HG03097 (cell line): ENCODE measurements around the gene NME7.
"Not testable (repeated sequence)": the region's sequence is repeated elsewhere in the genome, so short reads cannot be mapped to it uniquely, and the experiment has no call there.

ENCODE experiments used
- ATAC-seq: cut with Tn5 transposase; IDR thresholded peaks from one replicate; pipeline ENCODE4 v1.9.1; 2021; ENCODE audit not compliant: unreplicated experiment, low FRiP score

NME7 gene

DNA sequence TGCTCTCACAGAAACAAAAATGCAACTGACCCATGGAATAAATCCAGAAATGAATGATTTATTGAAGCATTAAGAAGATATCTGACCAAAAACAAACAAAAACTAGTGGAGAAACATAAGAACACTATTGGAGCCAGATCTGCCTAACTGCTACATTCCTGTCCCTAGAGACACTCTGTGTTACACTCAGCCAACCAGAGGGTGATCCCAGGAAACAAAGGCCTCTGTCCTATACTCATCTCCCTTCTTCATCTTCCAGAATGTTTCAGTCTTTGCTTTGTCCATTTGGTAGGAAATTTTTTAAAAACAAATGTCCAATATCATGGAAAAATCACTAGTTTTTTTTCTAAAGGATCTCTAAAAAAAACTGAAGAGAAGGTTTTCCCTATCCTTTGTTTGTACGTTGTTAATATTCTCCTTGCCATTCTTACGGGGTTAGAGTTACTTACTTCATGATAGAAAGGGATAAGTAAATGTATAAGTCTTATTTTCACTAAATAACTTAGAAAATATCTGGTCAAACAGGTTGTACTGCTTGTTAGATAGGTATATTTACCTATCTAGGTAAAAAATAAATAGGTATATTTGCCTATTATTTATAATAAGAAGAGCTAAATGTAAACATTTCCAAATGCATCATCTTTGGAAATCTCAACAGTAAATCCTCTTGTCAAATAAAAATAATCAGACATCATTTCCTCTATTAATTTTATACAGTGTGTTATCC is 59.1 kb downstream of the NME7 start:
- no peak for ATAC-seq

- no peak for ATAC-seq
Observed at GRCh38 chr1:169307176-169307575, 60.4 kb downstream of the NME7 start.

- no peak for ATAC-seq
Observed at GRCh38 chr1:169305948-169306347, 61.6 kb downstream of the NME7 start.

GRCh38 chr1:169305356-169305755 is 62.2 kb downstream of the NME7 start:
- no peak for ATAC-seq

- ATAC-seq: no peak
Observed at GRCh38 chr1:169300854-169301253, 66.7 kb downstream of the NME7 start.

DNA sequence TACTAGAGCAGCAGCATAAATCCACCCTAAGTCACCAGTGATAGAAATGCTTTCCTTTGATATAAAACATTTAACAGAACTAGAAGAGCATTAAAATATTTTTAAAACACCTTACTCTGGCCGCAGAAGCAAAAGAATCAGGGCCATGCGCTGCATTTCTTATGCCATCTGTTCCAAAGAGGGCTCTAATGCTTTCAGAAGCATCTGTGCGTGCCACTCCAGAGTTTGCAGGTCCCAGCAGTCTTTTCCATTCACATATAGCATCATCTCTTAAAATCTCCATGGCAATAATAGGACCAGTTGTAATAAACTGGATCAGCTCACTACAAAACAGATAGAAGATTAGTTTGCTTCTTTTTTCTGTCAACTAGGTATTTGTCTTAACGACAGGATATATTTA is 69.2 kb downstream of the NME7 start:
- ATAC-seq: no peak

DNA sequence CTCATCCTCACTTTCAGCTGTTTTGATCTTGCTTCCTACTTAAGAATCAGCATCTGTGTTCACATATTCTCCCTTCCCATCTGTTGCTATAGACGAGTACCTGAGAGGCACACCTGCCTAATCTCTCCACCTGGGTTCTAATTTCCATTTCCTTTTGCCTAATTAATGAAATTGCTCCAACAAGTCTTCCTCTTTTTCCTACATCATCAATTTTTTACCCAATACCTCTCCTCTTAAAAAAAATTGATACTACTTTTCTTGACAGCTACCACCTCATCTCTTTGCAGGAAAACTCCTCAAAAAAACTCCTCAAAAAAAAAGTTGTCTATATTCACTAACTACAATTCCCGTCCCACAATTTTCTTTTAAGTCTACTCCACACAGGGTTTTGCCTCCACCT is 71.8 kb downstream of the NME7 start:
- ATAC-seq: no peak

DNA sequence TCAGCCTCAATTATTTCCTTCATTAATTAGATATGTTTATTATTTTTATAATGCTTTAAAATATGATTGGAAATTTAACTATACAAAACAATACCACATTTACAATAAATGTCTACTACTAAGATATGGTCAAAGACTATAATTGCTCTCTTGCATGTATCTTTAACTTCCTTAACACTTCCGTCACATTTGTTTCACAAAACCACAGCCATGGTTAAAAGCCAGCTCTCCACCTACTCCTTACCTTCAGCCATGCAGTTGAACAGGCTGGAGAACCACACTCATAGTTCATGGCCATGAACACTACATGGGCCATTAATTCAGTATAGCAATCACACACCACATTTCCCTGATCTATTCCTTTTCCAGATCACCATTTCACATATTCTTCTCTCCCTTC is 72.2 kb downstream of the NME7 start:
- ATAC-seq: no peak

- no peak for ATAC-seq
Observed at GRCh38 chr1:169289016-169289415, 78.6 kb downstream of the NME7 start.

DNA sequence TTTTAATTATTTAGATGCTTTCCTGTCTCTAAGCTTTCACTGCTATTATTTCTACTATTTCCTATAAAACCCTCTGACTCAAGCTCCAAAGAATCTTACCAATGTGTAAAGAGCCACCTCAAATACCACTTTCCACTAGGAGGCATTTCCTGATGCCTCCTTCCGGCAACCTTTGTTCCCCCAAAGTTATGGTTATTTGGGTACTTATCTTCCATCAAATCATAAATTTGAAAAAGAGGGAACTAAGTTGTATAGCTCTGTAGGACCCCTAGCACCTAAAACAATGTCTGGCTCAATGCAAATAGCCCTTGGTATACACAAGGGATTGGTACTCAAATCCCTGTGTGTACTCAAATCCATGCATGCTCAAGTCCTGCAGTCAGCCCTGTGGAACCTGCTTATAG is 79.6 kb downstream of the NME7 start:
- no peak for ATAC-seq

GRCh38 chr1:169287280-169287679 is 80.3 kb downstream of the NME7 start:
- no peak for ATAC-seq

- ATAC-seq: not testable (repeated sequence)
Observed at GRCh38 chr1:169281562-169281961, 86.0 kb downstream of the NME7 start.

DNA sequence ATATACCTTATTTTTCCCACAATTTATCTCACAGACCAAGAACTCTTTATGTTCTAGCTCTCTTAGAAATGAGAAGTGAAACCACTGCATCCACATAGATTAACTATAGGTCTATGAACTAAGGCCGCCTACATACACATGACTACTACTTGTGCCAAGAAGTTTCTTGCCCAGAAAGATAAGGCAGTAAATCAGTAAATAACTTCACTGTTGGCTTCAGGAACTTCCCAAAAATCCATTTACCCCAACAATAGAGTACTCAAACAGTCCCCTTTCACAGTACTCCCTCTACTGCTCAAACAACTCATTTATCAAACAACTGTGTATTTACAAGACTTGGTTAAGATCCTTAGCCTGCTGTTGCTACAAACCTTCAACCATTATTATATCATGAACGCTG is 96.5 kb downstream of the NME7 start:
- ATAC-seq: no peak

DNA sequence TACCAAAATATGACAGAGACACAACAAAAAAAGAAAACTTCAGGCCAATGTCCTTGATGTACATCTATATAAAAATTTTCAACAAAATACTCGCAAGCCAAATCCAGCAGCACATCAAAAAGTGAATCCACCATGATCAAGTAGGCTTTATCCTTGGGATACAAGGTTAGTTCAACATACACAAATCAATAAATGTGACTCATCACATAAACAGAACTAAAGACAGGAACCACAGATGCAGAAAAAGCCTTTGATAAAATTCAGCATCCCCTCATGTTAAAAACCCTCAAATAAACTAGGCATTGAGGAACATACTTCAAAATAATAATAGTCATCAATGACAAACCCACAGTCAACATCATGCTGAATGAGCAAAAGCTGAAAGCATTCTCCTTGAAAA is 101.5 kb downstream of the NME7 start:
- ATAC-seq: no peak

DNA sequence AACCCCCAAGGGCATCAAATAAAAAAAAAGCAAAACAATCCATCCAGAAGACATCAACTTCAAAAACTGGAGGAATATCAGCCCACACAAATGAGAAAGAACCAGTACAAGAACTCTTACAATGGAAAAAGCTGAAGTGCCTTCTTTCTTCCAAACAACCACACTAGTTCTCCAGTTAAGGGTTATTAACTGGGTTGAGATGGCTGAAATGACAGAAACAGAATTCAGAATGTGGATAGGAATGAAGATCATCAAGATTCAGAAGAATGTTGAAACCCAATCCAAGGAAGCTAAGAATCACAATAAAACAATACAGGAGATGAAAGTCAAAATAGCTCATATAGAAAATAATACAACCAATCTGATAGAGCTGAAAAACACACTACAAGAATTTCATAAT is 104.5 kb downstream of the NME7 start:
- no peak for ATAC-seq

DNA sequence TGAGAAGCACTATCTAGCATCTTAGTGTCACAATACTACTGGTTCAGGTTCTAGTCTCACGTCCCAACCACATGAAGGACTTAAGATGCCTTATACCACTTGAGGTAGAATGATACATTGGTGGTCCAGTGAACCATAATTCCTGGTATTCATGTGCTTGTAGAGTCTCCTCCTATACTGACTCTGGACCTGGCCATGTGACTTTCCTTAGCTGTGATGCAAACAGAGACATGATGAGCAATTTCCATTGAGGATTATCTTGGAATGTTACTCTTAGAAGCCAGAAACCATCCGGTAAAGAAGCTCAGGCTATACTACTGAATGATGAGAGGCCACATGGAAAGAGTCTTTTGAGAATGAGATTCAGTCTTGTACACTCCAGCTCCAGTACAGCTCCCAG is 105.7 kb downstream of the NME7 start:
- no peak for ATAC-seq

DNA sequence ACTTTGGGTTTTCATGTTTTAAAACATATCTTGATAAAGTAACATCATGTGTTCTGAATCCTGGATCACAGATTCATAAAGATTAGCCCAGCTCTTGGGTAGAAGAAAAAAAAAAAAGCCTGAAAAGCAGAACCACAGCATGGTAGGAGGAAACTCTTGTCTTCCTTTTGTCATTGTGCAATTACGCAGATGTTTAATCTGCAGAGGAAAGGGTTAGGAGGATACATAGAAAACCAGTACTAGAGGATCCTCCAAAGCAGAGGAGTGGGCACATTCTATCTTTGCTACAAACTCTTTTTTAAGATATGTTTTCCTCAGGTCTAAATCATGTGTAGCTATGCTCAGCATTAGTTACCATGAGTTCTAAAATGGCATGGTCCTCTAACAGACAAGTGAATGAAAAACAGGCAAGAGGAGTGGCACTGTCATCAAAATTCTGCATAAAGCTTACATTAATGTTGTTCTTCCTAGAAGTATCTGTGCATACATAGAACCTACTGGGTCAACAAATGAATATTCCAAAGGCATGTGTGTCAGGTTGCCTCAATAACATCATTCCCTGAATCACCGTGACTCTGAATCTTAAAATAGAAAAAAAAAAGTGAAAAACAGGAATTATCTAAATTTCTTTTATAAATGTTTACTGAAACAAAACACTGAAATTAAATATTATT is 107.0 kb downstream of the NME7 start:
- no peak for ATAC-seq

DNA sequence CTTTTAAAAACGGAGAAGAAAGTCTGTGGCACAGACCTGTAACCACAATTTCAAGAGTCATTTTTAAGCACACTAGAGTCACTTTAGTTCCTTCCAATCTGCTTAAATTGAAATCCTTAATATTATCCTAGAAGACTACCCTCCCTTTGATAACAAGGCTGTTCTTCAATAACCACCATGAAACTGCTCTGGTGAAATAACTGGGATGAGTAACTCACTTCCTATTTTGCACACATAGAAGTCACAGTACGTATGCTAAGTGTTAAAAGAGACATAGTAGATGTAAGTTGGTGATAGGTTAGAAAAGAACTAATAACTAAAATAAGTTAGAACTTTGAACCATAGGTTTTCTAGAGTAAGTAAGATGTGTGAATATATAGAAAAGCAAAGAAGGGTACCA is 107.8 kb downstream of the NME7 start:
- no peak for ATAC-seq

DNA sequence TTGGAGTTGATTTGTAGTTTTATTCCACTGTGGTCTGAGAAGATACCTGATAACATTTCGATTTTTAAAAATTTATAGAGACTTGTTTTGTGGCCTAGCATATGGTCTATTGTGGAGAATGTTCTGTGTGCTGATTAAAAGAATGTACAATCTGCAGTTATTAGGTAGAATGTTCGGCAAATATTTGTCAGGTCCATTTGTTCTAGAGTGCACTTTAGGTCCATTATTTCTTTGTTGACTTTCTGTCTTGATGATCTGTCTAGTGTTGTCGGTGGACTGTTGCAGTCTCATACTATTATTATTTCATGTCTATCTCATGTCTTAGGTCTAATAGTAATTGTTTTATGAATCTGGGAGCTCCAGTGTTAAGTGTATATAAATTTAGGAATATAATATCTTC is 116.8 kb downstream of the NME7 start:
- no peak for ATAC-seq

DNA sequence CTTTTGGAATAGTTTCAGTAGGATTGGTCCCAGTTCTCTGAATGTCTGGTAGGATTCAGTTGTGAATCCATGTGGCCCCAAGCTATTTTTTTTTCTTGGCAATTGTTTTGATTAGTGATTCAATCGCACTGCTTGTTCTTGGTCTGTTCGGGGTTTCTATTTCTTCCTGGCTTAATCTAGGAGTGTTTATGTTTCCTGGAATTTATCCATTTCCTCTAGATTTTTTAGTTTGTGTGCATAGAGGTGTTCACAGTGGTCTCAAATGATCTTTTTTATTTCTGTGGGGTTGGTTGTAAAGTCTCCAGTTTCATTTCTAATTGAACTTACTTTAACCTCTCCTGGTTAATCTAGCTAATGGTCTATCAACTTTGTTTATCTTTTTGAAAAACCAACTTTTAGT is 117.6 kb downstream of the NME7 start:
- ATAC-seq: no peak

GRCh38 chr1:169249611-169250010 is 118.0 kb downstream of the NME7 start:
- ATAC-seq: no peak

DNA sequence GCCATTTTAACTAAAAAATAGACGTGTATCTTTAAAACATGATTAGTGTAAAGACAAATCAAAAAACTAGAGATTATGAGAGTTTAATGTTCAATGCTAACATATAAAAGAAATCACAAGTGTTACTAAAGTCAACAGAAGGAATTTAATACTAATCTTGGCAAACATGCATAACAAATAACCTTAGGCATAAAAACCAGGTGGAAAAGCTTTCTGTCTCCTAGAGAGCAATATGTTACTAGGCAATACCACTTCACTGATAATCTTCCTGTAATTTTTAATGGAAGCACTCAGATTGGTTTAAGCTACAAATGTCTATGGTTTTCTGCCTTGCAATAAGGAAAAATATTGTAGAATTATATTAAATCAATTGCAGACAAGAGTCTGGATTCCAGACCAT is 121.9 kb downstream of the NME7 start:
- ATAC-seq: no peak
